GM12872 (cell line): ENCODE measurements around the gene CRYBG2.

Experiments used
- TF ChIP-seq, protein P1 (sequence below): IDR thresholded peaks from 3 replicates; pipeline ENCODE4 v1.5.1; 2011; ENCODE audit warnings: low read depth, mild to moderate bottlenecking, low read length, moderate library complexity; ENCODE audit not compliant: insufficient read depth

The CRYBG2 gene

DNA sequence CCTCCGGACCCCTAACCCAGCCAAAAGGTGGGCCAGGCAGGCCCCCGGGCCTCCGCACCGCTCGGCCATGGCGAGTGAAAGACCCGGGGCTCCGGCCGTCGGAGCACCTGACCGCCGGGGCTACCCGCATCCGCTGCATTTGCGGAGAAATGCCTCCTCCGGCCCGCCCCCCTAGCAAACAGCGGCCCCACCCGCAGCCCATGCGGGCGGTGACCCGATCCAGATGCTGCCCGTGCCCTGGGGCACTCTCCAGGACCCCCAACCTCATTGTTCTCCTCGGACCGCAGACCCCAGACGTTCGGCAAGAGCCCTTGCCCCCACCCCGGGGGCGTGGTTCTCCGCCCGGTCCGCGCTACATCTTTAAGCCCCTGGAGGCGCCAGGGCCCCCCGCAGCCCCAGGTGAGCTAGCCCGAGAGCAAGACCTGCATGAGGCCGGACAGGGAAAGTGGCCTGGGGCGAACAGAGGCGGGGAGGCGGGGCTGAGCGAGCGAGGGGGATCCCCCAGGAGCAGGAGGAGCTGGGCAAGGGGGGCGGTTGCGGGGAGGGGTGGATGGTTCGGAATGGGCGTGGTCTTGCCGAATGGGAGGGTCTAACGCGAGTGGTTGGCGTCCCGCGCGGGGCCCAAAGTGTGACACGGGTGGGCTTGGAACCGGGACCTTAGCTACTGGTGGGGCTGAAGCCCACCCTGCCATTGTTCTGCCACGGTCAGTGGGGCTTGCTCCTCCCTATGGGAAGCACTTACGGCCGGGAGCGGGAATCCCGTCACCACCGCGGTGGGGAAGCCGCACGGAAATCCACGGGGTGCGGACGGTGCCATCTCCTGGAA, 6.3 kb upstream of the CRYBG2 start:
- TF ChIP-seq, protein P1, sequence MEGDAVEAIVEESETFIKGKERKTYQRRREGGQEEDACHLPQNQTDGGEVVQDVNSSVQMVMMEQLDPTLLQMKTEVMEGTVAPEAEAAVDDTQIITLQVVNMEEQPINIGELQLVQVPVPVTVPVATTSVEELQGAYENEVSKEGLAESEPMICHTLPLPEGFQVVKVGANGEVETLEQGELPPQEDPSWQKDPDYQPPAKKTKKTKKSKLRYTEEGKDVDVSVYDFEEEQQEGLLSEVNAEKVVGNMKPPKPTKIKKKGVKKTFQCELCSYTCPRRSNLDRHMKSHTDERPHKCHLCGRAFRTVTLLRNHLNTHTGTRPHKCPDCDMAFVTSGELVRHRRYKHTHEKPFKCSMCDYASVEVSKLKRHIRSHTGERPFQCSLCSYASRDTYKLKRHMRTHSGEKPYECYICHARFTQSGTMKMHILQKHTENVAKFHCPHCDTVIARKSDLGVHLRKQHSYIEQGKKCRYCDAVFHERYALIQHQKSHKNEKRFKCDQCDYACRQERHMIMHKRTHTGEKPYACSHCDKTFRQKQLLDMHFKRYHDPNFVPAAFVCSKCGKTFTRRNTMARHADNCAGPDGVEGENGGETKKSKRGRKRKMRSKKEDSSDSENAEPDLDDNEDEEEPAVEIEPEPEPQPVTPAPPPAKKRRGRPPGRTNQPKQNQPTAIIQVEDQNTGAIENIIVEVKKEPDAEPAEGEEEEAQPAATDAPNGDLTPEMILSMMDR, result no peak

DNA sequence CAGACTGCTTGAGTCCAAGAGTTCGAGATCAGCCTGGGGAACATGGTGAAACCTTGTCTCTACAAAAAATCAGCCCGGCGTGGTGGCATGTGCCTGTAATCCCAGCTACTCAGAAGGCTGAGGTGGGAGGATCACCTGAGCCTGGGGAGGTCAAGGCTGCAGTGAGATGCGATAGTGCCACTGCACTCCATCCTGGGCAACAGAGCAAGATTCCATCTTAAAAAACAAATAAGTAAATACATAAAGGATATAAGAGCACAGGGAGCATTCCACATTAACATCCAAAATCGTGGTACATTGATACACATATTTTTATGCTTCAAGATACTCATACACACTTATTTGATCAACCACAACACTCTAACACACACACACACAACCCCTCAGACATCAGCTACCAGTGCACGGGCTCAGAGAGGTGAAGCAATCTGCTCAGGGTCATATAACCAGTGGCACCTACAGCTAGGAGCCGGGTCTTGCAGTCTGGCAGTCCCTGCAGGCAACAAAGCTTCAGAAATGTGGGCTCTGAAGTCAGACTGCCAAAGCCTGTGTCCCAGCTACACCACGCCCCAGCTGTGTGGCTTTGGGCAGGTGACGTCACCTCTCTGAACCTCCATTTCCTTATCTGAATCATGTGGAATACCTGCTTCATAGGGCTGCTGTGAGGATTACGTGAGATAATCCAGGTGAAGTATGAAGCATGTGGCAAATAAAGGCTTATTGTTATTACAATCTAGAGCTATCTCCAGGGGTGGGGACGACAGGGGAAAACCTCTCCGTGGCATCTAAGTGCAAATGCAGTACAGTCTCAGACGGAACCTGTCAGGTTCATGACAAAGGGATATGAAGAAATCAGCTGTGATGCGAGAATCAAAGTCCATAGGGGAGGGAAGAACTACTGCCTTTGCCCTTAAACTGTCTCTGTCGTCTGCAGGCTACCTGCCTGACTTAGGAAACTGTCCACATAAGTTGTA, 4.8 kb upstream of the CRYBG2 start:
- TF ChIP-seq, protein P1, result no peak

DNA sequence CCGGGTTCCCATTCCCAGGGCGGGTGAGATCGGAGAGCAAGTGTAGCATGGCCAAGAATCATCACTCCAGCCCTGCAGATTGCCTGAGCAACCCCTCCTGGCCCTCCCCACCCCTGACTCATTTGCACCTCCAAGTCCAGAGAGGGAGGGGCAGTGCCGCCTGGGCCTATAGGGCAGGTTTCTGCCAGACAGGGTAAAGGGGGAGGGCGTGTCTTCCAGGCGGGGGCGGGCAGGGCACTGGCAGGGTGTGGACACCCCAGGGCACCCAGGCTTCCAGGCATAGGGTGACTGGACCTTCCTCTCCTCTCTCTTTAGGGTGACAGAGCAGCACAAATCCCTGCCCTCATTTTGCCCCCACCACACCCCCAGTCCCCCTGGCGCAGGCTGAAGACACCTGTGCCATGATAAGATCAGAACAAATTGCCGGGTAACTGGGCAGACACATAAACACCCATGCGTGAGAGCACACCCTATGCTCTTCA, 3.2 kb upstream of the CRYBG2 start:
- TF ChIP-seq, protein P1, result no peak

DNA sequence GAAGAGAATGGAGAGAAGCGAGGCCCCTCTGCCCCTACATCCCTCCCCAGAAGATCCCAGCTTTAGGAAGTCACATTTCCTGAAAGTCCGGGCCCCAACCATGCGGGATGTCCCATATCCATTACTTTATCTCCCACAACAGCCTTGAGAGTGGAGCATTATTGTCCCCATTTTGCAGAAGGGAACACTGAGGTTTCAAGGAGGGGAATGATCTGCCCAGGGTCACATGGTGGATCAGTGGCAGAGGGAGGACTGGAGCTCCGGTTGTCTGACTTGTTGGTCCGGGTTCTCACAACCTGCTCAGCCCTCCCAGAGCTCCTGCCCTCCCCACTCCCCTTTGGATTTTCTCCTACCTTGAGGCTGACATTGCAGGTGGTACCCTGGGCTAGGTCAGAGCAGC, 2.2 kb upstream of the CRYBG2 start:
- TF ChIP-seq, protein P1, result no peak

DNA sequence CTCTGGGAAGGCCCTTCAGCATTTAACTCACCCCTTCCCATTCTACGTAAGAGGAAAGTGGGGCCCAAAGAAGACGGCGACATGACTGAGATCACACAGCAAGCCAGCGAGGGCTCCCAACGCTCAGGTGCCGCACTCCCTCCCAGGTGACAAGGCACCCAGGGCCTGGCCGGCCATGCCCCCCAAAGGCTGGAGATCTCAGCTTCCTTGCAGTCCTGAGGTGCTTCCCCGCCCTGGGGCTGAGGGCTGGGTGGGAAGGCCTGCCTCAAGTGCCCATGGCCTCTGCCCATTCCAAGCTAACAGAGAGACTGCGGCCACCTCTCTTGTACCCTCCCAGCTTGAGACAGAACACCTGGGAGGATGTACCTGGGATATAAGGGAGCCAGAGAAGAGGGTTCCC, 1.0 kb upstream of the CRYBG2 start:
- TF ChIP-seq, protein P1, result no peak

DNA sequence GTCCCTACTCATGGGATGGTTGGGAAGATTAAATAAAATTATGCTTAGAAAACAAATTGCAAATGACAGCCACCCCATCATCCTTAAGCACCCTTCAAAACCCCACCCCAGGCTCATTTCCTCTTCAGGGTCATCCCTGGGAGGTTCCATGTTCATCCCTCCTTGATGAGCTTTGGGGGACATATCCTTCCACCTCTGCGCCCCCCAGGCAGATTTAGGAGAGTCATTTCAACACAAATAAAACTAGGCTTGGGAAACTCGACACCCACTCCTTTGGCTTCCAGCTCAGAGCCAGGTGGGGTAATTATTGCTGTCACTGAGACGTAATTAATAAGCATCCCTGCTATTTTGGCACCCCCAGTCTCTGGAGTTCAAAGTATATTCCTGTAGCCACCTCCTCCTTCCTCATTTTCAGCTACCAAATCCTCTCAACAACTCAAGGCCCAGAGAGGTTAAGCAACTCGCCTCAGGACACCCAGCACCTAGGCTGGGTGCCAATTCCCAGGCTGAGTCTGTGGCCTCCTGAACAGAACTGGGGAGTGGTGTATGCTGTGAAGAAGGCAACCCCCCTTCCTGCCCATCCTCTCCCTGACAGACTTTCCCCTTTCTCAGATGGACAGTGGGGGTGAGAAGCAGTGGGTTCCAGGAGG, 595 bp downstream of the CRYBG2 start:
- TF ChIP-seq, protein P1, result no peak

DNA sequence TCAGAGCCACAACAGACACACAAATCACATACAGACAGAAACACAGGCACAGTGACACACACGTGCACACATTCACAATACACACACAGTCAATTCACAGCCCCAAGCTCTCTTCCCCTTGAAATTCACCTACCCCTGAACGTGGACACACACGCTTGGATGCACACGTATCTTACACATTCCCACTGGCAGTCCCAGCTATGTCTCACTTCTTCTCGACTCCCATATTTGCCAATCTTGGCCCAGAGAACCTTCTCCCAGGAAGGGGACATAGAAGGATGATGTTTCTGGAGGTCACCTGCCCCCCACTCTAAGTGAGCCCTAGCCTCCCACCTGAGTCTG, 1.6 kb downstream of the CRYBG2 start:
- TF ChIP-seq, protein P1, result no peak
